HG03457 (cell line): ENCODE data around the gene VPS16.
A peak's percentile ranks its signal among the peaks of the same experiment; 100 is the strongest.

Experiments used
- ATAC-seq: cut with Tn5 transposase; IDR thresholded peaks from one replicate; pipeline ENCODE4 v1.9.1; 2021; ENCODE audit warnings: moderate number of reproducible peaks; ENCODE audit not compliant: unreplicated experiment

The VPS16 gene

GRCh38 chr20:2840138-2840966 is at the start of gene VPS16, which contains the start of gene PCED1A:
Gene VPS16, plus strand, starts transcription at chr20:2840745. Its CDS starts 30 bp downstream, at chr20:2840775.
Gene PCED1A, minus strand, starts transcription at chr20:2840655. Its CDS starts 743 bp downstream, at chr20:2839912.
- ATAC-seq = peak; percentile 72

- ATAC-seq = no peak
Observed at GRCh38 chr20:2793471-2793870, 47.1 kb upstream of the VPS16 start.

- no peak for ATAC-seq
Observed at GRCh38 chr20:2794202-2794748, 46.3 kb upstream of the VPS16 start.

- ATAC-seq = no peak
Observed at GRCh38 chr20:2794866-2795447, 45.6 kb upstream of the VPS16 start.

- ATAC-seq = no peak
Observed at GRCh38 chr20:2795451-2795850, 45.1 kb upstream of the VPS16 start.

- ATAC-seq = no peak
Observed at GRCh38 chr20:2796011-2796660, 44.4 kb upstream of the VPS16 start.

GRCh38 chr20:2797136-2797983 is 43.2 kb upstream of the VPS16 start:
- no peak for ATAC-seq

GRCh38 chr20:2798095-2798805 is 42.3 kb upstream of the VPS16 start:
- ATAC-seq = no peak

GRCh38 chr20:2798814-2799213 is 41.7 kb upstream of the VPS16 start:
- no peak for ATAC-seq

- no peak for ATAC-seq
Observed at GRCh38 chr20:2799271-2799670, 41.3 kb upstream of the VPS16 start.

GRCh38 chr20:2799688-2800520 is 40.6 kb upstream of the VPS16 start:
- ATAC-seq = no peak

- no peak for ATAC-seq
Observed at GRCh38 chr20:2800521-2801285, 39.8 kb upstream of the VPS16 start, which contains the start of gene CPXM1. Gene CPXM1, minus strand, starts transcription at chr20:2800627. Its CDS starts 55 bp downstream, at chr20:2800572.

- no peak for ATAC-seq
Observed at GRCh38 chr20:2801286-2801728, 39.2 kb upstream of the VPS16 start.

GRCh38 chr20:2804041-2804828 is 36.3 kb upstream of the VPS16 start:
- no peak for ATAC-seq

- ATAC-seq = no peak
Observed at GRCh38 chr20:2804852-2805688, 35.5 kb upstream of the VPS16 start.

GRCh38 chr20:2805689-2806350 is 34.7 kb upstream of the VPS16 start:
- no peak for ATAC-seq
